Measurements from ENCODE around the gene NR2C1. TPM values are rescaled to one million over a fixed set of nuclear protein-coding genes. Genes with fewer than 3 reads are reported as not detected.

Gene NR2C1
- total and polyA plus RNA-seq, 10 of the 15 experiments (the other 5 are each of a cell fraction or from before 2014, with no cell fraction given), result 8.8 to 38.1 (median 31.3) TPM

- no peaks in the 10 kb centered on the region; the same call in none of the 2 replicates for H3K79me2 ChIP-seq (ENCODE audit: control insufficient read depth, insufficient read depth, low read length)
- ChIA-PET RAD21 (ENCODE audit: unreplicated experiment) (interaction anchor here (1.7 kb wide), 1 partner anchor 10 kb away, joined by 4 read pairs; no protein-coding TSS in a partner anchor), SMC1A (ENCODE audit: uncharacterized antibody, unreplicated experiment) (no interaction called here), POLR2A (no interaction called here), CTCF (no interaction called here)
- H3K4me2 ChIP-seq (ENCODE audit: control insufficient read depth, insufficient read depth), result no peak overlapping the region
- FAIRE-seq (no peak), DNase-seq (ENCODE audit: low read depth, low spot score) (no peak), ATAC-seq (0 out of 3 replicates have a peak, but pooled peaks have one; percentile 31)
- no peaks in the 10 kb centered on the region; a peak in 3 of 4 replicates for H3K36me3 ChIP-seq (ENCODE audit: control insufficient read depth in 2 of 2, insufficient read depth in 2 of 2, low read length in 1 of 2)
- TF ChIP-seq ZNF384 (IDR thresholded peaks at IDR 0.05; ENCODE audit: borderline replicate concordance, low read depth, low read length) (0 out of 2 replicates have a peak, but pooled peaks have one; percentile 12), CTCF (IDR thresholded peaks at IDR 0.05 in 2 of 3, conservative IDR thresholded peaks at IDR 0.05 in 1 of 3; ENCODE audit: control insufficient read depth in 2 of 3, extremely low read depth in 1 of 3, insufficient read depth in 1 of 3, low read depth in 3 of 3, low read length in 3 of 3) (peak in 2 of 3 experiments; percentile 5 to 31; a peak in 2 of 6 replicates), RAD21 (IDR thresholded peaks at IDR 0.05; ENCODE audit: insufficient read depth, low read depth, low read length) (peak; percentile 39; the same call in 1 of the 2 replicates), SMC3 (IDR thresholded peaks at IDR 0.05; ENCODE audit: borderline replicate concordance, low read length) (peak; percentile 33; the same call in 1 of the 2 replicates), NR2C1 (IDR thresholded peaks at IDR 0.05) (no peak)
- TF ChIP-seq, protein P1, sequence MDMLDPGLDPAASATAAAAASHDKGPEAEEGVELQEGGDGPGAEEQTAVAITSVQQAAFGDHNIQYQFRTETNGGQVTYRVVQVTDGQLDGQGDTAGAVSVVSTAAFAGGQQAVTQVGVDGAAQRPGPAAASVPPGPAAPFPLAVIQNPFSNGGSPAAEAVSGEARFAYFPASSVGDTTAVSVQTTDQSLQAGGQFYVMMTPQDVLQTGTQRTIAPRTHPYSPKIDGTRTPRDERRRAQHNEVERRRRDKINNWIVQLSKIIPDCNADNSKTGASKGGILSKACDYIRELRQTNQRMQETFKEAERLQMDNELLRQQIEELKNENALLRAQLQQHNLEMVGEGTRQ (IDR thresholded peaks at IDR 0.05; ENCODE audit: borderline replicate concordance, low read depth, low read length), result no peak
- no peaks in the 10 kb centered on the region for H3K27me3 ChIP-seq (replicated peaks in 1 of 2; ENCODE audit: control insufficient read depth in 2 of 2, insufficient read depth in 2 of 2, low read length in 1 of 2)
- no TSS peak for BruUV-seq (replicated peaks)
- H3K27ac ChIP-seq (ENCODE audit: control insufficient read depth, insufficient read depth), result no peak overlapping the region
- H2AFZ ChIP-seq (ENCODE audit: control insufficient read depth, low read depth, low read length), result no peak overlapping the region
- H3K4me1 ChIP-seq (ENCODE audit: control insufficient read depth, insufficient read depth, low read length), result no peaks in the 10 kb centered on the region
- WGBS (ENCODE audit: insufficient coverage, insufficient replicate concordance, low lambda C conversion rate, missing lambda C conversion rate), result 45% methylated on average over 4 of the region's 4 CpGs
- H3K4me3 ChIP-seq, result no peak overlapping the region
- no peak overlapping the region for H3K9ac ChIP-seq (ENCODE audit: control insufficient read depth, insufficient read depth, low read length)
- intact Hi-C loops (cut with micrococcal nuclease; ENCODE audit: unreplicated experiment), result no loop called here
- in situ Hi-C loops (cut with MboI), result no loop called here
- no peaks in the 10 kb centered on the region for H3K9me3 ChIP-seq (replicated peaks; ENCODE audit: control insufficient read depth, insufficient read depth, low read length)
- H4K20me1 ChIP-seq (ENCODE audit: control insufficient read depth, insufficient read depth), result no peaks in the 10 kb centered on the region
Observed at GRCh38 chr12:94980577-94980976, 92.8 kb downstream of the NR2C1 start.

Measured in GM12878 (cell line).